Liver (tissue), 9 donors: Measurements from ENCODE around the gene STRA6. TPM values are rescaled to one million over a fixed set of nuclear protein-coding genes. Genes with fewer than 3 reads are reported as not detected.

Experiments
- DNase-seq: peaks from one replicate; pipeline ENCODE4 v3.0.0-alpha.2; 2017; ENCODE audit warnings: low spot score
- H3K27ac ChIP-seq, 2 donors: one replicate each; pipeline ENCODE4 v1.7.0; 2013; ENCODE audit warnings: inconsistent platforms in 2 of 2, low read length in 2 of 2, control low read depth in 1 of 2, low read depth in 1 of 2, mild to moderate bottlenecking in 1 of 2
- H3K27me3 ChIP-seq, 4 donors: one replicate each; pipeline versions ENCODE4 v1.6.1 to v1.7.0; 2013; ENCODE audit warnings: low read length in 3 of 4, inconsistent platforms in 1 of 4, mild to moderate bottlenecking in 1 of 4, moderate library complexity in 1 of 4; ENCODE audit not compliant: control insufficient read depth in 4 of 4, insufficient read depth in 4 of 4
- H3K36me3 ChIP-seq, 4 donors: one replicate each; pipeline versions ENCODE4 v1.6.1 to v1.7.0; 2013; ENCODE audit warnings: low read length in 3 of 4, mild to moderate bottlenecking in 3 of 4, low read depth in 1 of 4, moderate library complexity in 1 of 4; ENCODE audit not compliant: control insufficient read depth in 4 of 4, insufficient read depth in 3 of 4
- H3K4me1 ChIP-seq, 4 donors: one replicate each; pipeline versions ENCODE4 v1.6.1 to v1.7.0; 2013; ENCODE audit warnings: low read length in 3 of 4, mild to moderate bottlenecking in 3 of 4, moderate library complexity in 1 of 4; ENCODE audit not compliant: control insufficient read depth in 4 of 4, insufficient read depth in 4 of 4
- H3K4me3 ChIP-seq, 3 donors: one replicate each; pipeline versions ENCODE4 v1.6.1 to v1.7.0; 2013; ENCODE audit warnings: low read length in 3 of 3, control low read depth in 1 of 3, low read depth in 1 of 3, mild to moderate bottlenecking in 1 of 3
- H3K9ac ChIP-seq, 2 donors: one replicate each; pipeline ENCODE4 v1.7.0; 2013; ENCODE audit warnings: low read length in 2 of 2, mild to moderate bottlenecking in 2 of 2, moderate library complexity in 2 of 2, control low read depth in 1 of 2, low read depth in 1 of 2
- H3K9me3 ChIP-seq, 4 donors: one replicate each; pipeline versions ENCODE4 v1.6.1 to v1.7.0; 2013; ENCODE audit warnings: low read length in 3 of 4; ENCODE audit not compliant: control insufficient read depth in 4 of 4
- ATF3 ChIP-seq: IDR thresholded peaks from 2 replicates; pipeline ENCODE4 v1.6.1; 2016; ENCODE audit warnings: antibody characterized with exemption
- EGR1 ChIP-seq, 2 donors: IDR thresholded peaks; 2 replicates each; pipeline ENCODE4 v1.6.1; 2016 to 2018; ENCODE audit warnings: antibody characterized with exemption in 2 of 2, low read depth in 2 of 2
- FOXA1 ChIP-seq: IDR thresholded peaks from 2 replicates; pipeline ENCODE4 v1.6.1; 2016; ENCODE audit warnings: antibody characterized with exemption
- GABPA ChIP-seq, 2 donors: IDR thresholded peaks in 1 of 2; conservative IDR thresholded peaks in 1 of 2; 2 replicates each; pipeline ENCODE4 v1.6.1; 2016; ENCODE audit warnings: antibody characterized with exemption in 2 of 2, mild to moderate bottlenecking in 1 of 2, moderate library complexity in 1 of 2
- HNF4A ChIP-seq, 2 donors: conservative IDR thresholded peaks; 2 replicates each; pipeline ENCODE4 v1.6.1; 2016; ENCODE audit warnings: antibody characterized with exemption in 2 of 2, mild to moderate bottlenecking in 2 of 2
- HNF4G ChIP-seq: IDR thresholded peaks from 2 replicates; pipeline ENCODE4 v1.6.1; 2016; ENCODE audit warnings: antibody characterized with exemption
- JUND ChIP-seq, 2 donors: IDR thresholded peaks; 2 replicates each; pipeline ENCODE4 v1.6.1; 2016; ENCODE audit warnings: antibody characterized with exemption in 2 of 2
- NR2F2 ChIP-seq: IDR thresholded peaks from 2 replicates; pipeline ENCODE4 v1.6.1; 2016; ENCODE audit warnings: antibody characterized with exemption
- RXRA ChIP-seq, 2 donors: IDR thresholded peaks; 2 replicates each; pipeline ENCODE4 v1.6.1; 2017 to 2018; ENCODE audit warnings: antibody characterized with exemption in 2 of 2, mild to moderate bottlenecking in 1 of 2
- SP1 ChIP-seq: IDR thresholded peaks from 2 replicates; pipeline ENCODE4 v1.6.1; 2018; ENCODE audit warnings: antibody characterized with exemption, mild to moderate bottlenecking
- TAF1 ChIP-seq: conservative IDR thresholded peaks from 2 replicates; pipeline ENCODE4 v1.6.1; 2016; ENCODE audit warnings: antibody characterized with exemption, mild to moderate bottlenecking
- YY1 ChIP-seq: IDR thresholded peaks from 2 replicates; pipeline ENCODE4 v1.6.1; 2016; ENCODE audit warnings: antibody characterized with exemption, mild to moderate bottlenecking
- WGBS: extraction: QIAGEN DNeasy Blood & Tissue Kit; methylation state at CpG from one replicate; pipeline ENCODE4 v1.1.7; 2013; 5-methylcytosine and 5-hydroxymethylcytosine counted together
- polyA plus RNA-seq, 2 donors: library from polyadenylated mRNA; stranded (reverse) in 1 of 2; unstranded in 1 of 2; fragments of 200-250 nt in 1 of 2; fragments of >200 nt in 1 of 2; fragmentation: Nextera tagmentation in 1 of 2; extraction: Ambion mirVana in 1 of 2; gene quantifications; one replicate each; pipeline versions ENCODE4 v1.2.1 to v1.2.3, GENCODE V29; 2013 to 2015
- total RNA-seq, 2 donors: library from RNA; depleted of rRNA; stranded (reverse); fragments of >200 nt; gene quantifications; one replicate each; pipeline ENCODE4 v1.2.3, GENCODE V29; 2014
- TF ChIP-seq, protein P1 (sequence below): IDR thresholded peaks from 2 replicates; pipeline ENCODE4 v1.6.1; 2016; ENCODE audit warnings: antibody characterized with exemption
- TF ChIP-seq, protein P2 (sequence below): IDR thresholded peaks from 2 replicates; pipeline ENCODE4 v1.6.1; 2016; ENCODE audit warnings: antibody characterized with exemption
- TF ChIP-seq, protein P3 (sequence below): fragments of 150-350 bp; IDR thresholded peaks from 2 replicates; pipeline ENCODE4 v1.5.1; 2017; ENCODE audit warnings: improper control_type of control experiment, low read depth, low read length; ENCODE audit not compliant: missing input control
- TF ChIP-seq, protein P4 (sequence below): IDR thresholded peaks from 2 replicates; pipeline ENCODE4 v1.6.1; 2016; ENCODE audit warnings: antibody characterized with exemption, mild to moderate bottlenecking
- donor health status: healthy.
- donor health status: healthy.
- donor health status: healthy.
- donor health status: healthy.
- donor health status: healthy.

The STRA6 gene
- total and polyA plus RNA-seq, 4 donors, result 3.1 TPM; not detected in 3

DNA sequence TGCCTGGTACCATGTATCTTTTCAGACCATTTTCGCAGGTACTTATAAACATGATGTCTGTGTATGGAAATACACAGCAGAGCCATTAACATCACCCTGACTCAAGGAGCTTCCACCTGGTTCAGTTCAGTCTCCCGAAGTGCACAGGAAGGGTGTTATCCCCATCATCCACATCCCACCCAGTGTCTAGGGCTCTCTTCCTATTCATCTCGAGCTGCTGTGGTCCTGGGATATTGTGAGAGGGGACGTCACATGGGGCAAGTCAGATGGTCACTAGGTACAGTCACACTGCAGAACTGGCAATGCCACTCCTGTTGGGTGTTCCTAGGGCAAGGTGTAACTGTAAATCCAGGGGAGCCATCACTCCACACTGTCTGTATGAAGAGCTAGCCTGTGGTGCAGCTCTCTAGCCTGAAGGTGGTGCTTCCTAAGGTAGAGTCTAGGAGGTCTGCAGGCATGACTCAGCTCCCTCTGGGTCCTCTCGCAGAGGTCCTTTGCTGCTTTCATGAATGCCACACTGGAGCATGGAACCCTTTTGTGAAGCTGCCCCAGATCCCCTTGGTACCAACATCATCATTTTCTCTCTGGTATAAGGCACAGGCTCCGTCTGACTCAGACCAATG is 58.3 kb downstream of the STRA6 start:
- Histone ChIP-seq H3K27me3 (peaks cover 0 to 2% (median 0%) of the 10 kb centered on the region in 4 donors), H3K36me3 (no peaks in the 10 kb centered on the region), H3K4me3 (no peak overlapping the region), H3K9me3 (no peaks in the 10 kb centered on the region), H3K4me1 (no peaks in the 10 kb centered on the region), H3K9ac (no peak overlapping the region), H3K27ac (no peak overlapping the region)
- WGBS, result 63% methylated on average over 6 of the region's 6 CpGs
- DNase-seq, result no peak
- TF ChIP-seq, protein P1, sequence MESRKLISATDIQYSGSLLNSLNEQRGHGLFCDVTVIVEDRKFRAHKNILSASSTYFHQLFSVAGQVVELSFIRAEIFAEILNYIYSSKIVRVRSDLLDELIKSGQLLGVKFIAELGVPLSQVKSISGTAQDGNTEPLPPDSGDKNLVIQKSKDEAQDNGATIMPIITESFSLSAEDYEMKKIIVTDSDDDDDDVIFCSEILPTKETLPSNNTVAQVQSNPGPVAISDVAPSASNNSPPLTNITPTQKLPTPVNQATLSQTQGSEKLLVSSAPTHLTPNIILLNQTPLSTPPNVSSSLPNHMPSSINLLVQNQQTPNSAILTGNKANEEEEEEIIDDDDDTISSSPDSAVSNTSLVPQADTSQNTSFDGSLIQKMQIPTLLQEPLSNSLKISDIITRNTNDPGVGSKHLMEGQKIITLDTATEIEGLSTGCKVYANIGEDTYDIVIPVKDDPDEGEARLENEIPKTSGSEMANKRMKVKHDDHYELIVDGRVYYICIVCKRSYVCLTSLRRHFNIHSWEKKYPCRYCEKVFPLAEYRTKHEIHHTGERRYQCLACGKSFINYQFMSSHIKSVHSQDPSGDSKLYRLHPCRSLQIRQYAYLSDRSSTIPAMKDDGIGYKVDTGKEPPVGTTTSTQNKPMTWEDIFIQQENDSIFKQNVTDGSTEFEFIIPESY, result no peak
- TF ChIP-seq YY1 (no peak), HNF4A (conservative IDR thresholded peaks at IDR 0.05) (no peak), HNF4G (no peak)

DNA sequence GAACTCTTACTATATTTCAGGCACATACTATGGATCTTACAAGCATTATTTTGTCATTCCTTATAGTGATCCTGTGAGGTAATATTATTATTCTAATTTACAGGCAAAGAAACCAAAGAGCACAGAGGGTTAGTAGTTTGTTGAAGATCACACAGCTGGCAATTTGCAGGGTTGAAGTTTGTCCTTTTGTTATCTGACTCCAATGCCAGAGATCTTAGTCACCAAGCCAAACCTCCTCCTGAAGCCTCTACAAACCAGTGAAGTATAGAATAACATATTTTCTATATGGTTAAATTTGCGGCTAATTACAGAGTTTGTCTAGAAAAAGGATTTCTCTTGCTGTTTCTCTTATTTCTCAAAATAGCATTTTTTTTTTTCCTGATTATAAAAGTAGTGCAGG is 61.0 kb downstream of the STRA6 start:
- Histone ChIP-seq H3K4me3 (no peak overlapping the region), H3K4me1 (peaks cover 0 to 6% (median 4%) of the 10 kb centered on the region in 4 donors), H3K36me3 (no peaks in the 10 kb centered on the region), H3K9ac (no peak overlapping the region), H3K9me3 (no peaks in the 10 kb centered on the region), H3K27ac (no peak overlapping the region), H3K27me3 (peaks cover 0 to 10% (median 6%) of the 10 kb centered on the region in 4 donors)
- WGBS, result 97% methylated on average over 1 of the region's 1 CpG
- no peak for TF ChIP-seq SP1
- TF ChIP-seq, protein P1, result no peak
- TF ChIP-seq HNF4A (conservative IDR thresholded peaks at IDR 0.05), result no peak
- TF ChIP-seq, protein P2, sequence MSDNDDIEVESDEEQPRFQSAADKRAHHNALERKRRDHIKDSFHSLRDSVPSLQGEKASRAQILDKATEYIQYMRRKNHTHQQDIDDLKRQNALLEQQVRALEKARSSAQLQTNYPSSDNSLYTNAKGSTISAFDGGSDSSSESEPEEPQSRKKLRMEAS, result no peak
- no peak for TF ChIP-seq NR2F2
- TF ChIP-seq YY1, result no peak
- TF ChIP-seq, protein P3, sequence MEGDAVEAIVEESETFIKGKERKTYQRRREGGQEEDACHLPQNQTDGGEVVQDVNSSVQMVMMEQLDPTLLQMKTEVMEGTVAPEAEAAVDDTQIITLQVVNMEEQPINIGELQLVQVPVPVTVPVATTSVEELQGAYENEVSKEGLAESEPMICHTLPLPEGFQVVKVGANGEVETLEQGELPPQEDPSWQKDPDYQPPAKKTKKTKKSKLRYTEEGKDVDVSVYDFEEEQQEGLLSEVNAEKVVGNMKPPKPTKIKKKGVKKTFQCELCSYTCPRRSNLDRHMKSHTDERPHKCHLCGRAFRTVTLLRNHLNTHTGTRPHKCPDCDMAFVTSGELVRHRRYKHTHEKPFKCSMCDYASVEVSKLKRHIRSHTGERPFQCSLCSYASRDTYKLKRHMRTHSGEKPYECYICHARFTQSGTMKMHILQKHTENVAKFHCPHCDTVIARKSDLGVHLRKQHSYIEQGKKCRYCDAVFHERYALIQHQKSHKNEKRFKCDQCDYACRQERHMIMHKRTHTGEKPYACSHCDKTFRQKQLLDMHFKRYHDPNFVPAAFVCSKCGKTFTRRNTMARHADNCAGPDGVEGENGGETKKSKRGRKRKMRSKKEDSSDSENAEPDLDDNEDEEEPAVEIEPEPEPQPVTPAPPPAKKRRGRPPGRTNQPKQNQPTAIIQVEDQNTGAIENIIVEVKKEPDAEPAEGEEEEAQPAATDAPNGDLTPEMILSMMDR, result no peak
- no peak for TF ChIP-seq ATF3
- no peak for TF ChIP-seq FOXA1
- no peak for TF ChIP-seq RXRA (IDR thresholded peaks at IDR 0.05)
- no peak for TF ChIP-seq GABPA (IDR thresholded peaks at IDR 0.05 in 1 of 2, conservative IDR thresholded peaks at IDR 0.05 in 1 of 2)
- no peak for TF ChIP-seq TAF1
- TF ChIP-seq, protein P4, sequence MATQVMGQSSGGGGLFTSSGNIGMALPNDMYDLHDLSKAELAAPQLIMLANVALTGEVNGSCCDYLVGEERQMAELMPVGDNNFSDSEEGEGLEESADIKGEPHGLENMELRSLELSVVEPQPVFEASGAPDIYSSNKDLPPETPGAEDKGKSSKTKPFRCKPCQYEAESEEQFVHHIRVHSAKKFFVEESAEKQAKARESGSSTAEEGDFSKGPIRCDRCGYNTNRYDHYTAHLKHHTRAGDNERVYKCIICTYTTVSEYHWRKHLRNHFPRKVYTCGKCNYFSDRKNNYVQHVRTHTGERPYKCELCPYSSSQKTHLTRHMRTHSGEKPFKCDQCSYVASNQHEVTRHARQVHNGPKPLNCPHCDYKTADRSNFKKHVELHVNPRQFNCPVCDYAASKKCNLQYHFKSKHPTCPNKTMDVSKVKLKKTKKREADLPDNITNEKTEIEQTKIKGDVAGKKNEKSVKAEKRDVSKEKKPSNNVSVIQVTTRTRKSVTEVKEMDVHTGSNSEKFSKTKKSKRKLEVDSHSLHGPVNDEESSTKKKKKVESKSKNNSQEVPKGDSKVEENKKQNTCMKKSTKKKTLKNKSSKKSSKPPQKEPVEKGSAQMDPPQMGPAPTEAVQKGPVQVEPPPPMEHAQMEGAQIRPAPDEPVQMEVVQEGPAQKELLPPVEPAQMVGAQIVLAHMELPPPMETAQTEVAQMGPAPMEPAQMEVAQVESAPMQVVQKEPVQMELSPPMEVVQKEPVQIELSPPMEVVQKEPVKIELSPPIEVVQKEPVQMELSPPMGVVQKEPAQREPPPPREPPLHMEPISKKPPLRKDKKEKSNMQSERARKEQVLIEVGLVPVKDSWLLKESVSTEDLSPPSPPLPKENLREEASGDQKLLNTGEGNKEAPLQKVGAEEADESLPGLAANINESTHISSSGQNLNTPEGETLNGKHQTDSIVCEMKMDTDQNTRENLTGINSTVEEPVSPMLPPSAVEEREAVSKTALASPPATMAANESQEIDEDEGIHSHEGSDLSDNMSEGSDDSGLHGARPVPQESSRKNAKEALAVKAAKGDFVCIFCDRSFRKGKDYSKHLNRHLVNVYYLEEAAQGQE, result no peak
- no peak for TF ChIP-seq EGR1 (IDR thresholded peaks at IDR 0.05; ENCODE audit: low read depth in 2 of 2)
- no peak for TF ChIP-seq JUND (IDR thresholded peaks at IDR 0.05)
- no peak for DNase-seq
